Kidney (tissue), 14 donors: ENCODE results near the gene CCNB2. TPM values are rescaled to one million over a fixed set of nuclear protein-coding genes. Genes with fewer than 3 reads are reported as not detected.
A peak's percentile ranks its signal among the peaks of the same experiment; 100 is the strongest.

Experiments
- DNase-seq, 5 donors: peaks; one replicate each; pipeline ENCODE4 v3.0.0-alpha.2; 2013 to 2020
- FAIRE-seq: peaks from 2 replicates; lab custom pipeline; 2012; peaks lifted over from hg19 to GRCh38; lab: Jason Lieb, UNC
- H3K27ac ChIP-seq, 2 donors: one replicate each; pipeline ENCODE4 v1.7.0; 2013; ENCODE audit warnings: low read depth in 2 of 2, low read length in 2 of 2, inconsistent platforms in 1 of 2
- H3K27me3 ChIP-seq: one replicate; pipeline ENCODE4 v1.7.1; 2013; ENCODE audit warnings: low read length, inconsistent platforms; ENCODE audit not compliant: control insufficient read depth, insufficient read depth
- H3K36me3 ChIP-seq, 3 donors: one replicate each; pipeline versions ENCODE4 v1.7.0 to v1.7.1; 2013; ENCODE audit warnings: low read length in 3 of 3, control low read depth in 1 of 3, inconsistent platforms in 1 of 3; ENCODE audit not compliant: insufficient read depth in 3 of 3, control insufficient read depth in 2 of 3
- H3K4me1 ChIP-seq, 3 donors: one replicate each; pipeline versions ENCODE4 v1.7.0 to v1.7.1; 2013; ENCODE audit warnings: low read length in 3 of 3, inconsistent platforms in 1 of 3, low read depth in 1 of 3; ENCODE audit not compliant: control insufficient read depth in 2 of 3, insufficient read depth in 2 of 3
- H3K4me3 ChIP-seq, 3 donors: one replicate each; pipeline versions ENCODE4 v1.7.0 to v1.8.1; 2013; ENCODE audit warnings: low read length in 3 of 3, control low read depth in 1 of 3, inconsistent platforms in 1 of 3
- H3K9ac ChIP-seq, 3 donors: one replicate each; pipeline versions ENCODE4 v1.7.0 to v1.7.1; 2013; ENCODE audit warnings: low read length in 3 of 3, control low read depth in 1 of 3, inconsistent platforms in 1 of 3
- H3K9me3 ChIP-seq, 3 donors: one replicate each; pipeline versions ENCODE4 v1.7.0 to v1.7.1; 2013; ENCODE audit warnings: low read length in 3 of 3, control low read depth in 1 of 3, inconsistent platforms in 1 of 3; ENCODE audit not compliant: control insufficient read depth in 2 of 3, insufficient read depth in 1 of 3
- intact Hi-C: fragments of 100-400 bp; cut with DNase I; formaldehyde crosslinking; loops from one replicate; pipeline ENCODE4 v1.11.1; 2022
- polyA plus RNA-seq: library from polyadenylated mRNA; stranded (reverse); fragments of 350-450 nt; fragmentation: Illumina TruSeq; extraction: RNeasy Lipid Tissue Mini Kit (QIAGEN cat#74804); gene quantifications from one replicate; pipeline ENCODE4 v1.2.3, GENCODE V29; 2014; ENCODE audit warnings: low read depth, low replicate concordance; ENCODE audit not compliant: insufficient read depth
- total RNA-seq: library from RNA; stranded (reverse); fragmentation: NEBNext Ultra II Directional; extraction: Animal tissue kit (Norgen Biotek cat#: 25700); gene quantifications from one replicate; pipeline ENCODE4 v1.2.1, GENCODE V29; 2021
- TF ChIP-seq, protein P1 (sequence below): IDR thresholded peaks from 3 replicates; pipeline ENCODE4 v1.5.1; 2012; ENCODE audit warnings: mild to moderate bottlenecking, moderate library complexity, borderline replicate concordance; ENCODE audit not compliant: insufficient read depth; ENCODE audit errors: extremely low read depth
- donor health status: control.
- donor health status: control.
- donor health status: control.
- donor health status: control.
- donor health status: control.
- donor health status: DM: yes; HTN: yes; CAD: no.
- donor health status: Normal renal cell carcinoma (clear cell type).

CCNB2 gene
- total and polyA plus RNA-seq, 2 donors from 2014 or later: 0.26 to 0.94 TPM

DNA sequence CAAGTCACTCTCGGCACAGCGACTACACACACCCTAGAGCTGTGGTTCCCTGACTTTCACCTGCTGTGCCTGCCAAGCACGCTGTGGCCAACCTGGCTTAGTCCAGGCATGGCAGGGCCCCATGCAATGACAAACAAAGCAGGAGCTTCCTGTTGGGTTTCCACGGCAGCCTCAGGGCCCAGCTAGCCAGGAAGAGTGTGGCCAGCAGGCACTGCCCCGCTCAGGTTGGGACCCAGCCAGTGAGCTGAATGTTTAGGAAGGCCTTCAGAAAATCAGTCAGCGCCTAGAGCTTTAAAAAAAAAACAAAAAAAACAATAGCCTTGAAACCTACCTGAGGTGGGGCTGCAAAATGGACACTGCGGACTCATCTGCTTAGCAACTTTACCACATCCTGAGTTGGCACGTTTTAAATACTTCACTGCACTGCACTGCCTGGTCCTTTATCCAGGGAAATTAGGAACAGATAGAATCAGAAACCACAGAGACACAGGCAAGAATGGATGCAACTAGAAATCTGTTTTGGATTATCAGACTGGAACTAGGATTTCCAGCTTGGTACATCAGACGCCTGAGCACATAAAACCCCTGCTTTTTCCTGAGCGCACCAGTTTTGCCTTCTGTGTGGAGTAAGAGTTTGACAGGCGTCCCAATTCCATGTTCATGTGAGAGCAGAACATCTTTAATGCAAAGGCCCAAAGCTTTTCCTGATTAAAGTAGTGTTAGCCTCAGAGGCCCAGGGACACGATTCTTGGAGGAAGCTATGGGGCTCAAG, 65.5 kb downstream of the CCNB2 start:
- intact Hi-C loops: no loop called here
- no peak overlapping the region for H3K4me3 ChIP-seq
- H3K9me3 ChIP-seq: no peaks in the 10 kb centered on the region
- TF ChIP-seq, protein P1, sequence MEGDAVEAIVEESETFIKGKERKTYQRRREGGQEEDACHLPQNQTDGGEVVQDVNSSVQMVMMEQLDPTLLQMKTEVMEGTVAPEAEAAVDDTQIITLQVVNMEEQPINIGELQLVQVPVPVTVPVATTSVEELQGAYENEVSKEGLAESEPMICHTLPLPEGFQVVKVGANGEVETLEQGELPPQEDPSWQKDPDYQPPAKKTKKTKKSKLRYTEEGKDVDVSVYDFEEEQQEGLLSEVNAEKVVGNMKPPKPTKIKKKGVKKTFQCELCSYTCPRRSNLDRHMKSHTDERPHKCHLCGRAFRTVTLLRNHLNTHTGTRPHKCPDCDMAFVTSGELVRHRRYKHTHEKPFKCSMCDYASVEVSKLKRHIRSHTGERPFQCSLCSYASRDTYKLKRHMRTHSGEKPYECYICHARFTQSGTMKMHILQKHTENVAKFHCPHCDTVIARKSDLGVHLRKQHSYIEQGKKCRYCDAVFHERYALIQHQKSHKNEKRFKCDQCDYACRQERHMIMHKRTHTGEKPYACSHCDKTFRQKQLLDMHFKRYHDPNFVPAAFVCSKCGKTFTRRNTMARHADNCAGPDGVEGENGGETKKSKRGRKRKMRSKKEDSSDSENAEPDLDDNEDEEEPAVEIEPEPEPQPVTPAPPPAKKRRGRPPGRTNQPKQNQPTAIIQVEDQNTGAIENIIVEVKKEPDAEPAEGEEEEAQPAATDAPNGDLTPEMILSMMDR: no peak
- peaks cover 0 to 9% (median 9%) of the 10 kb centered on the region in 3 donors for H3K4me1 ChIP-seq
- DNase-seq (peak in 3 of 5 donors; percentile 22 to 94 (median 36)), FAIRE-seq (no peak)
- H3K9ac ChIP-seq: peak overlapping the region in 1 of 3 donors; percentile 34
- no peaks in the 10 kb centered on the region for H3K27me3 ChIP-seq
- H3K36me3 ChIP-seq: peaks cover 0 to 4% (median 3%) of the 10 kb centered on the region in 3 donors
- peak overlapping the region; percentile 59 to 73 for H3K27ac ChIP-seq

DNA sequence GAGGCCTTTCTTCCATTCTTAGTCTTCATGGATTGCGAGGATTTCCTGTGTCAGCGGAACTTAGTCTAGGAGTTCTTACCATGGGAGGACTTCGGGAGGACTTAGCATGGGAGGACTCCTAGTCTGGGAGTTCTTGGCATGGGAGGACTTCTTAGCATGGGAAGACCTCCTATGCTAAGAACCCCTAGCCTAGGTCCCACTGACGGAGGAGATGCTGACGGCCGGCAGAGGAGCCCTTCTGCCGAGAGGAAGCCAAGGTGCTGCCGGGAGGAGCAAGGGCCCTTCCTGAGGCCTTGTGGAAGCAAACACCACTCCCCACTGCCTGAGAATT, 66.1 kb downstream of the CCNB2 start:
- Histone ChIP-seq H3K9me3 (no peaks in the 10 kb centered on the region), H3K36me3 (peaks cover 0 to 4% (median 3%) of the 10 kb centered on the region in 3 donors), H3K27ac (no peak overlapping the region), H3K4me3 (no peak overlapping the region), H3K9ac (no peak overlapping the region), H3K27me3 (no peaks in the 10 kb centered on the region), H3K4me1 (peaks cover 0 to 9% (median 8%) of the 10 kb centered on the region in 3 donors)
- FAIRE-seq: no peak
- DNase-seq: no peak
- intact Hi-C loops: no loop called here
- TF ChIP-seq, protein P1: no peak

DNA sequence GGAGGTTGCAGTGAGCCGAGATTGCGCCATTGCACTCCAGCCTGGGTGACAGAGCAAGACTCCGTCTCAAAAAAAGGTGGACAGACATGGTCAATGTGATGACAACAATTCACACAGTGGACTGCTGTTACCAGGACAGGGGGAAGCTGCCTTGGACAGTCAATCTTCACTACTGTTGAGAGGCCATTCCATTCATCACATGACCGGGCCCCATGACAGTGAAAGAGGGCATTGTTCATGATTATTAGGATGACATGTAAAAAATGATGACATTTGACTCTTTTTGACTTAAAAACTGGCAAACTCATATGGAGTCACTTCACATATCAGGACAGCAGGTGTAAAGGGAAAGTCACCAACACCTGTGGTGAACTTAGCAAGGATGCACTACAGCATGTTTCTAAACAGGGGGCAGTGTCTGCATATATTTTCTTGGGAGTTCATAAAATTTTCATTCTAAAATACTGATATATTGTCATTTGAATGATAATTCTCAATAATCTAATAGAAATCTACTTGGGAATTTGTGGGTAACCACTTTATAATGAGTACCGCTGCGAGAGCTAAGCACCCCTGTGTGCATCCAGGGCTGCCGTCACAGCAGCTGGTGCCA, 67.4 kb downstream of the CCNB2 start:
- FAIRE-seq (no peak), DNase-seq (no peak)
- Histone ChIP-seq H3K4me3 (no peak overlapping the region), H3K9me3 (no peaks in the 10 kb centered on the region), H3K36me3 (peaks cover 0 to 4% (median 3%) of the 10 kb centered on the region in 3 donors), H3K9ac (no peak overlapping the region), H3K27ac (no peak overlapping the region), H3K4me1 (peaks cover 0 to 9% (median 8%) of the 10 kb centered on the region in 3 donors), H3K27me3 (no peaks in the 10 kb centered on the region)
- TF ChIP-seq, protein P1: no peak
- intact Hi-C loops: no loop called here
